ENCODE data around the gene DNAJC17.

DNA sequence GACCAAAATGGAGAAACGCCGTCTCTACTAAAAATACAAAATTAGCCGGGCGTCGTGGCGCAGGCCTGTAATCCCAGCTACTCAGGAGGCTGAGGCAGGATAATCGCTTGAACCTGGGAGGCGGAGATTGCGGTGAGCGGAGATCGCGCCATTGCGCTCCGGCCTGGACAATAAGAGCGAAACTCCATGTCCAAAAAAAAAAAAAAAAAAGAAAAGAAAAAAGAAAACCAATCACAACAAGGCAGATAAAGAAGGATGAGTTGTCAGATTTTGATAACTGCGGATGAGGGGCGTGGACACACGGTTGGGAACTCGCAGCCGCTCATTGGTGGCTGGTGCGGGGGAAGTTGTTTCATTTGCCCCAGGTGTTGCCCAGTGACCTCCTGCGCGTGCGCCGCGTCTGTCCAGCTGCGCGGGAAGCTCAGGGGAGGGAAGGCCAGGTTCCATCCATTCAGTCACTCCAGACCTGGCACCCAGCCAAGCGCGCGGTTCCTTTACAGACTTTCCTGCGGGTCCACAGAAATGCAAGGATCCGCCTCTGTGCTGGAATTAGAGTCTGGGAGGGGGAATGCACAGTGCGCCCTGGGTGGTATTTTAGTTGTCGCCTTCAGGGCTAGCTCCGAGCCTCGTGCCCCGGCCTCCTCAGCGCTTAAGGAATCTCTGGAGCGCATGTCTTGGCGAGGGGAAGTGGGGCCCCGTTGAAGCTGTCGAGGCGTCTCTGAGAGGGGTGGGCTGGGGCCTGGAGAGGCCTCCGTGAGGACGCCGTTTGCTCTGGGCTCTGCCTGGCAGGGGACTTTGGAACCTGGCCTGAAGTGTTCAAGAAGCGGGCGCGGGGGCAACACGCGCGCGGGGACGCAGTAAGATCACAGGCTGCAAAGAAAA is 44.1 kb downstream of the DNAJC17 start:
- TF ChIP-seq EZH2 (IDR thresholded peaks at IDR 0.05; ENCODE audit: borderline replicate concordance, insufficient read depth, low read length, poor library complexity, severe bottlenecking) (no peak), CTCF (IDR thresholded peaks at IDR 0.05; ENCODE audit: poor library complexity, severe bottlenecking) (no peak), RAD21 (conservative IDR thresholded peaks at IDR 0.05) (no peak), SMC3 (conservative IDR thresholded peaks at IDR 0.05; ENCODE audit: poor library complexity) (no peak), EP300 (conservative IDR thresholded peaks at IDR 0.05; ENCODE audit: poor library complexity, severe bottlenecking) (no peak), POLR2AphosphoS5 (IDR thresholded peaks at IDR 0.05) (no peak), MXI1 (conservative IDR thresholded peaks at IDR 0.05; ENCODE audit: poor library complexity, severe bottlenecking) (no peak)
- TF ChIP-seq, protein P1, sequence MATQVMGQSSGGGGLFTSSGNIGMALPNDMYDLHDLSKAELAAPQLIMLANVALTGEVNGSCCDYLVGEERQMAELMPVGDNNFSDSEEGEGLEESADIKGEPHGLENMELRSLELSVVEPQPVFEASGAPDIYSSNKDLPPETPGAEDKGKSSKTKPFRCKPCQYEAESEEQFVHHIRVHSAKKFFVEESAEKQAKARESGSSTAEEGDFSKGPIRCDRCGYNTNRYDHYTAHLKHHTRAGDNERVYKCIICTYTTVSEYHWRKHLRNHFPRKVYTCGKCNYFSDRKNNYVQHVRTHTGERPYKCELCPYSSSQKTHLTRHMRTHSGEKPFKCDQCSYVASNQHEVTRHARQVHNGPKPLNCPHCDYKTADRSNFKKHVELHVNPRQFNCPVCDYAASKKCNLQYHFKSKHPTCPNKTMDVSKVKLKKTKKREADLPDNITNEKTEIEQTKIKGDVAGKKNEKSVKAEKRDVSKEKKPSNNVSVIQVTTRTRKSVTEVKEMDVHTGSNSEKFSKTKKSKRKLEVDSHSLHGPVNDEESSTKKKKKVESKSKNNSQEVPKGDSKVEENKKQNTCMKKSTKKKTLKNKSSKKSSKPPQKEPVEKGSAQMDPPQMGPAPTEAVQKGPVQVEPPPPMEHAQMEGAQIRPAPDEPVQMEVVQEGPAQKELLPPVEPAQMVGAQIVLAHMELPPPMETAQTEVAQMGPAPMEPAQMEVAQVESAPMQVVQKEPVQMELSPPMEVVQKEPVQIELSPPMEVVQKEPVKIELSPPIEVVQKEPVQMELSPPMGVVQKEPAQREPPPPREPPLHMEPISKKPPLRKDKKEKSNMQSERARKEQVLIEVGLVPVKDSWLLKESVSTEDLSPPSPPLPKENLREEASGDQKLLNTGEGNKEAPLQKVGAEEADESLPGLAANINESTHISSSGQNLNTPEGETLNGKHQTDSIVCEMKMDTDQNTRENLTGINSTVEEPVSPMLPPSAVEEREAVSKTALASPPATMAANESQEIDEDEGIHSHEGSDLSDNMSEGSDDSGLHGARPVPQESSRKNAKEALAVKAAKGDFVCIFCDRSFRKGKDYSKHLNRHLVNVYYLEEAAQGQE (IDR thresholded peaks at IDR 0.05; ENCODE audit: borderline replicate concordance), result no peak

Measured in neural cell (in vitro differentiated cells).